Measurements from ENCODE around the gene TMEM176B.
A peak's percentile ranks its signal among the peaks of the same experiment; 100 is the strongest.

TMEM176B gene

GRCh38 chr7:150799156-150799555 is 1.0 kb downstream of the TMEM176B start:
- TF ChIP-seq SPI1 (IDR thresholded peaks at IDR 0.05; ENCODE audit: low read depth, low read length) (no peak), POLR2A (IDR thresholded peaks at IDR 0.05; ENCODE audit: low read depth, low read length) (no peak), TAF1 (IDR thresholded peaks at IDR 0.05; ENCODE audit: low read depth, low read length) (no peak), PAX5 (IDR thresholded peaks at IDR 0.05; ENCODE audit: insufficient read depth, low read length, severe bottlenecking) (no peak), POU2F2 (IDR thresholded peaks at IDR 0.05; ENCODE audit: low read depth, low read length) (no peak), POLR2AphosphoS5 (IDR thresholded peaks at IDR 0.05; ENCODE audit: low read depth, low read length) (no peak)
- FAIRE-seq (no peak), DNase-seq (ENCODE audit: insufficient read length, low spot score) (no peak)

- no peak for DNase-seq (ENCODE audit: insufficient read length, low spot score)
- no peak for FAIRE-seq
- no peak for TF ChIP-seq POLR2A (IDR thresholded peaks at IDR 0.05; ENCODE audit: low read depth, low read length)
- no peak for TF ChIP-seq TAF1 (IDR thresholded peaks at IDR 0.05; ENCODE audit: low read depth, low read length)
- TF ChIP-seq POLR2AphosphoS5 (IDR thresholded peaks at IDR 0.05; ENCODE audit: low read depth, low read length) = no peak
- no peak for TF ChIP-seq POU2F2 (IDR thresholded peaks at IDR 0.05; ENCODE audit: low read depth, low read length)
- TF ChIP-seq PAX5 (IDR thresholded peaks at IDR 0.05; ENCODE audit: insufficient read depth, low read length, severe bottlenecking) = no peak
- TF ChIP-seq SPI1 (IDR thresholded peaks at IDR 0.05; ENCODE audit: low read depth, low read length) = no peak
Observed at GRCh38 chr7:150797661-150798060, 2.5 kb downstream of the TMEM176B start.

GRCh38 chr7:150793569-150794238 is 6.5 kb downstream of the TMEM176B start:
- no peak for DNase-seq (ENCODE audit: insufficient read length, low spot score)
- TF ChIP-seq POU2F2 (IDR thresholded peaks at IDR 0.05; ENCODE audit: low read depth, low read length) (no peak), POLR2A (IDR thresholded peaks at IDR 0.05; ENCODE audit: low read depth, low read length) (no peak), SPI1 (IDR thresholded peaks at IDR 0.05; ENCODE audit: low read depth, low read length) (no peak)
- FAIRE-seq = no peak

GRCh38 chr7:150791746-150792452 is 8.3 kb downstream of the TMEM176B start:
- FAIRE-seq = no peak
- no peak for DNase-seq (ENCODE audit: insufficient read length, low spot score)
- TF ChIP-seq PAX5 (IDR thresholded peaks at IDR 0.05; ENCODE audit: insufficient read depth, low read length, severe bottlenecking) (no peak), TAF1 (IDR thresholded peaks at IDR 0.05; ENCODE audit: low read depth, low read length) (no peak), POLR2A (IDR thresholded peaks at IDR 0.05; ENCODE audit: low read depth, low read length) (no peak), SPI1 (IDR thresholded peaks at IDR 0.05; ENCODE audit: low read depth, low read length) (no peak), POU2F2 (IDR thresholded peaks at IDR 0.05; ENCODE audit: low read depth, low read length) (no peak), POLR2AphosphoS5 (IDR thresholded peaks at IDR 0.05; ENCODE audit: low read depth, low read length) (no peak)

GRCh38 chr7:150791304-150791703 is 8.9 kb downstream of the TMEM176B start:
- TF ChIP-seq POU2F2 (IDR thresholded peaks at IDR 0.05; ENCODE audit: low read depth, low read length) = no peak
- no peak for TF ChIP-seq PAX5 (IDR thresholded peaks at IDR 0.05; ENCODE audit: insufficient read depth, low read length, severe bottlenecking)
- no peak for TF ChIP-seq TAF1 (IDR thresholded peaks at IDR 0.05; ENCODE audit: low read depth, low read length)
- TF ChIP-seq POLR2A (IDR thresholded peaks at IDR 0.05; ENCODE audit: low read depth, low read length) = no peak
- no peak for TF ChIP-seq SPI1 (IDR thresholded peaks at IDR 0.05; ENCODE audit: low read depth, low read length)
- TF ChIP-seq POLR2AphosphoS5 (IDR thresholded peaks at IDR 0.05; ENCODE audit: low read depth, low read length) = no peak
- no peak for DNase-seq (ENCODE audit: insufficient read length, low spot score)
- no peak for FAIRE-seq

GRCh38 chr7:150790416-150791075 is 9.6 kb downstream of the TMEM176B start:
- DNase-seq (ENCODE audit: insufficient read length, low spot score) (no peak), FAIRE-seq (no peak)
- no peak for TF ChIP-seq POU2F2 (IDR thresholded peaks at IDR 0.05; ENCODE audit: low read depth, low read length)

GRCh38 chr7:150788474-150789269 is 11.5 kb downstream of the TMEM176B start:
- FAIRE-seq = peak; percentile 54
- no peak for DNase-seq (ENCODE audit: insufficient read length, low spot score)
- TF ChIP-seq PAX5 (IDR thresholded peaks at IDR 0.05; ENCODE audit: insufficient read depth, low read length, severe bottlenecking) (no peak), TAF1 (IDR thresholded peaks at IDR 0.05; ENCODE audit: low read depth, low read length) (no peak), POLR2AphosphoS5 (IDR thresholded peaks at IDR 0.05; ENCODE audit: low read depth, low read length) (no peak), SPI1 (IDR thresholded peaks at IDR 0.05; ENCODE audit: low read depth, low read length) (no peak), POU2F2 (IDR thresholded peaks at IDR 0.05; ENCODE audit: low read depth, low read length) (no peak)

GRCh38 chr7:150787321-150788281 is 12.6 kb downstream of the TMEM176B start:
- no peak for TF ChIP-seq POLR2A (IDR thresholded peaks at IDR 0.05; ENCODE audit: low read depth, low read length)
- no peak for TF ChIP-seq TAF1 (IDR thresholded peaks at IDR 0.05; ENCODE audit: low read depth, low read length)
- TF ChIP-seq PAX5 (IDR thresholded peaks at IDR 0.05; ENCODE audit: insufficient read depth, low read length, severe bottlenecking) = no peak
- peak; percentile 63 for TF ChIP-seq SPI1 (IDR thresholded peaks at IDR 0.05; ENCODE audit: low read depth, low read length)
- DNase-seq (ENCODE audit: insufficient read length, low spot score) (no peak), FAIRE-seq (no peak)

All from GM12891 (cell line).